GM18951 (cell line): ENCODE measurements around the gene GSG1L.

Experiments used
- POLR2A ChIP-seq: IDR thresholded peaks from 4 replicates; pipeline ENCODE4 v1.6.1; 2011; ENCODE audit warnings: mild to moderate bottlenecking; ENCODE audit not compliant: insufficient read length, insufficient read depth; ENCODE audit errors: extremely low read depth
- in situ Hi-C: fragments of 300-500 bp; cut with MboI; formaldehyde crosslinking; loops from one replicate; pipeline ENCODE4 v1.12.0; 2022; ENCODE audit warnings: low sequenced_read_pairs, mixed read lengths, inconsistent platforms; ENCODE audit not compliant: unreplicated experiment

Gene GSG1L

GRCh38 chr16:27789595-27790241 is 273.8 kb downstream of the GSG1L start:
- in situ Hi-C loops, result no loop called here
- TF ChIP-seq POLR2A, result no peak

- in situ Hi-C loops, result no loop called here
- no peak for TF ChIP-seq POLR2A
Measured at GRCh38 chr16:27789150-27789549, 274.4 kb downstream of the GSG1L start.

- no peak for TF ChIP-seq POLR2A
- in situ Hi-C loops, result no loop called here
Measured at GRCh38 chr16:27787665-27788064, 275.8 kb downstream of the GSG1L start.

GRCh38 chr16:27786923-27787625 is 276.4 kb downstream of the GSG1L start:
- in situ Hi-C loops, result no loop called here
- no peak for TF ChIP-seq POLR2A

- TF ChIP-seq POLR2A, result no peak
- in situ Hi-C loops, result no loop called here
Measured at GRCh38 chr16:27786221-27786922, 277.1 kb downstream of the GSG1L start.

GRCh38 chr16:27785307-27785678 is 278.2 kb downstream of the GSG1L start:
- in situ Hi-C loops, result no loop called here
- TF ChIP-seq POLR2A, result no peak

- no peak for TF ChIP-seq POLR2A
- in situ Hi-C loops, result no loop called here
Measured at GRCh38 chr16:27784351-27785306, 278.9 kb downstream of the GSG1L start.

- TF ChIP-seq POLR2A, result no peak
- in situ Hi-C loops, result no loop called here
Measured at GRCh38 chr16:27781981-27782880, 281.3 kb downstream of the GSG1L start.

- in situ Hi-C loops, result no loop called here
- no peak for TF ChIP-seq POLR2A
Measured at GRCh38 chr16:27781195-27781524, 282.4 kb downstream of the GSG1L start.

- in situ Hi-C loops, result no loop called here
Measured at GRCh38 chr16:27780468-27781194, 282.9 kb downstream of the GSG1L start.

GRCh38 chr16:27779641-27780164 is 283.8 kb downstream of the GSG1L start:
- TF ChIP-seq POLR2A, result no peak
- in situ Hi-C loops, result no loop called here

More at GRCh38 chr16:27780468-27781194, 282.9 kb downstream of the GSG1L start:
- TF ChIP-seq POLR2A, result no peak
